Right atrium auricular region (tissue), 2 donors: Measurements from ENCODE around the gene FOXP1. TPM values are rescaled to one million over a fixed set of nuclear protein-coding genes. Genes with fewer than 3 reads are reported as not detected.

ENCODE experiments used
- DNase-seq: peaks from one replicate; pipeline ENCODE4 v3.0.0-alpha.2; 2019; ENCODE audit warnings: low spot score
- H3K27ac ChIP-seq, 2 donors: fragments of 200-600 bp; sonication (generic); 1 replicate in 1 of 2; 2 replicates in 1 of 2; pipeline ENCODE4 v1.5.1; 2016 to 2019
- H3K27me3 ChIP-seq, 2 donors: fragments of 200-600 bp; sonication (generic); one replicate each; pipeline versions ENCODE4 v1.5.1 to v1.6.0; 2017 to 2019
- H3K36me3 ChIP-seq: fragments of 200-600 bp; sonication (generic); one replicate; pipeline ENCODE4 v1.5.1; 2016
- H3K4me1 ChIP-seq, 2 donors: fragments of 200-600 bp; sonication (generic); one replicate each; pipeline versions ENCODE4 v1.5.1 to v1.6.0; 2017 to 2019
- H3K4me3 ChIP-seq, 2 donors: fragments of 200-600 bp; sonication (generic); 1 replicate in 1 of 2; 2 replicates in 1 of 2; pipeline ENCODE4 v1.5.1; 2017 to 2019; ENCODE audit warnings: mild to moderate bottlenecking in 1 of 2, moderate library complexity in 1 of 2
- H3K9me3 ChIP-seq, 2 donors: fragments of 200-600 bp; sonication (generic); one replicate each; pipeline ENCODE4 v1.5.1; 2019
- CTCF ChIP-seq, 2 donors: fragments of 200-600 bp; sonication (generic); IDR thresholded peaks; one replicate each; pipeline ENCODE4 v1.5.1; 2019; ENCODE audit warnings: antibody characterized with exemption in 2 of 2
- total RNA-seq, 2 donors: library from RNA; depleted of rRNA; stranded (reverse); fragments of >200 nt; gene quantifications; one replicate each; pipeline ENCODE4 v1.1.0, GENCODE V29; 2016

FOXP1 gene
- total RNA-seq, 2 donors from 2014 or later, result 39.2 to 59.0 TPM

GRCh38 chr3:71484452-71484851, 99.1 kb downstream of the FOXP1 start:
- Histone ChIP-seq H3K4me1 (no peaks in the 10 kb centered on the region), H3K4me3 (no peak overlapping the region), H3K9me3 (no peaks in the 10 kb centered on the region), H3K27me3 (no peaks in the 10 kb centered on the region), H3K36me3 (no peaks in the 10 kb centered on the region), H3K27ac (no peak overlapping the region)
- TF ChIP-seq CTCF (IDR thresholded peaks at IDR 0.05), result no peak
- DNase-seq, result no peak

GRCh38 chr3:71484047-71484446, 99.5 kb downstream of the FOXP1 start:
- H3K36me3 ChIP-seq, result no peaks in the 10 kb centered on the region
- no peaks in the 10 kb centered on the region for H3K4me1 ChIP-seq
- TF ChIP-seq CTCF (IDR thresholded peaks at IDR 0.05), result no peak
- H3K4me3 ChIP-seq, result no peak overlapping the region
- H3K9me3 ChIP-seq, result no peaks in the 10 kb centered on the region
- DNase-seq, result no peak
- H3K27ac ChIP-seq, result no peak overlapping the region
- no peaks in the 10 kb centered on the region for H3K27me3 ChIP-seq

GRCh38 chr3:71482771-71483170, 100.8 kb downstream of the FOXP1 start:
- no peaks in the 10 kb centered on the region for H3K36me3 ChIP-seq
- no peak overlapping the region for H3K4me3 ChIP-seq
- DNase-seq, result no peak
- no peaks in the 10 kb centered on the region for H3K9me3 ChIP-seq
- no peak for TF ChIP-seq CTCF (IDR thresholded peaks at IDR 0.05)
- no peaks in the 10 kb centered on the region for H3K4me1 ChIP-seq
- no peak overlapping the region for H3K27ac ChIP-seq
- H3K27me3 ChIP-seq, result no peaks in the 10 kb centered on the region

- no peak for DNase-seq
- Histone ChIP-seq H3K4me3 (no peak overlapping the region), H3K27me3 (no peaks in the 10 kb centered on the region), H3K27ac (no peak overlapping the region), H3K36me3 (no peaks in the 10 kb centered on the region), H3K9me3 (peaks cover 0 to under 1% of the 10 kb centered on the region in 2 donors), H3K4me1 (no peaks in the 10 kb centered on the region)
- no peak for TF ChIP-seq CTCF (IDR thresholded peaks at IDR 0.05)
These were observed 105.0 kb downstream of the FOXP1 start for GRCh38 chr3:71478568-71478967.

GRCh38 chr3:71476950-71477349, 106.6 kb downstream of the FOXP1 start:
- no peak for TF ChIP-seq CTCF (IDR thresholded peaks at IDR 0.05)
- no peak overlapping the region for H3K27ac ChIP-seq
- no peaks in the 10 kb centered on the region for H3K27me3 ChIP-seq
- H3K9me3 ChIP-seq, result peaks cover 0 to 6% of the 10 kb centered on the region in 2 donors
- no peaks in the 10 kb centered on the region for H3K36me3 ChIP-seq
- no peak for DNase-seq
- no peak overlapping the region for H3K4me3 ChIP-seq
- no peaks in the 10 kb centered on the region for H3K4me1 ChIP-seq

- H3K4me3 ChIP-seq, result no peak overlapping the region
- no peak for DNase-seq
- H3K27ac ChIP-seq, result peak overlapping the region in 1 of 2 donors; percentile 51
- H3K9me3 ChIP-seq, result peaks cover 0 to 6% of the 10 kb centered on the region in 2 donors
- H3K27me3 ChIP-seq, result no peaks in the 10 kb centered on the region
- no peak for TF ChIP-seq CTCF (IDR thresholded peaks at IDR 0.05)
- no peaks in the 10 kb centered on the region for H3K36me3 ChIP-seq
- H3K4me1 ChIP-seq, result peaks cover 0 to 30% of the 10 kb centered on the region in 2 donors
These were observed 114.4 kb downstream of the FOXP1 start for GRCh38 chr3:71469138-71469435.
